ENCODE results near the gene TRPV3.

GRCh38 chr17:3474212-3474611 lies 83.4 kb downstream of the TRPV3 start:
- no peak for TF ChIP-seq CTCF (IDR thresholded peaks at IDR 0.05; ENCODE audit: low read depth, low read length, missing input control)
- TF ChIP-seq FOXA1 (IDR thresholded peaks at IDR 0.05), result peak; percentile 80
- TF ChIP-seq SP1 (IDR thresholded peaks at IDR 0.05), result peak; percentile 98
- TF ChIP-seq TAF1 (conservative IDR thresholded peaks at IDR 0.05), result no peak
- TF ChIP-seq MAX (IDR thresholded peaks at IDR 0.05), result peak; percentile 87
- peak; percentile 33 for TF ChIP-seq NR2F2 (IDR thresholded peaks at IDR 0.05)
- TF ChIP-seq REST (IDR thresholded peaks at IDR 0.05), result peak; percentile 64
